ENCODE measurements around the gene PALMD.

Gene PALMD

DNA sequence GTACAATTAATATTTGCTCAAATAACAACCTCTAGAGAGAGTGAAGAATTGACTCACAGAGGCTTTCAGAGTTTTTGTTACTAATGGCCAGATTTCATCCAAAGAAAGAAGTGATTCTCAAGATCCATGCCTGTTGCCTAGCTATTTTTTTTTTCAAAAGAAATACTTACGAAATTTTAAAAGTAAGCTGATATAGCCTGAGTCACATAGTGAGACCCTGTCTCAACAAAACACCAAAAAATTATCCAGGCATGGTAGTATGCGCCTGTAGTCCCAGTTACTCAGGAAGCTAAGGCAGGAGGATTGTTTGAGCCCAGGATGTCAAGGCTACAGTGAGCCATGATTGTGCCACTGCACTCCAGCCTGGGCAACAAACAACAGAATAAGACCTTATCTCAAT is 14.6 kb downstream of the PALMD start:
- DNase-seq (ENCODE audit: low read depth in 2 of 2) = no peak

DNA sequence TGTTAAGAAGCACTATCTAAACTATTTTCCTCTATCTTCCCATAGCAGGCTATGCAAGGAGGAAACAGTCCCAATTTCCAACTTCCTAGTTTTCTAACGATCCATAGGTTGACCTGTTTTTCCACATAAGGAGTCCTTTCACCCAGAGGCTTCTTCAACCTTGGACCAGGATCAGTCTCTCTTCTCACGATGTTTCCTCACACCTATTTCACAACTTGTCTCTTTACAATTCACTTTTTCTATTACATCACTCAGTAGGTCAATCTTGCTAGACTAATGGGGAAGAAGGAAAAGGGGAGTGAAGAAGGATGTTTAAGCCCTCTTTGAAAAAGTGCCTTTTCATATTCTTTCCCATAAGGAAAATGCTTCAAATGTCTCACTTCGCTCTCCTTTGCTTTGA is 15.9 kb downstream of the PALMD start:
- DNase-seq (ENCODE audit: low read depth in 2 of 2) = no peak

DNA sequence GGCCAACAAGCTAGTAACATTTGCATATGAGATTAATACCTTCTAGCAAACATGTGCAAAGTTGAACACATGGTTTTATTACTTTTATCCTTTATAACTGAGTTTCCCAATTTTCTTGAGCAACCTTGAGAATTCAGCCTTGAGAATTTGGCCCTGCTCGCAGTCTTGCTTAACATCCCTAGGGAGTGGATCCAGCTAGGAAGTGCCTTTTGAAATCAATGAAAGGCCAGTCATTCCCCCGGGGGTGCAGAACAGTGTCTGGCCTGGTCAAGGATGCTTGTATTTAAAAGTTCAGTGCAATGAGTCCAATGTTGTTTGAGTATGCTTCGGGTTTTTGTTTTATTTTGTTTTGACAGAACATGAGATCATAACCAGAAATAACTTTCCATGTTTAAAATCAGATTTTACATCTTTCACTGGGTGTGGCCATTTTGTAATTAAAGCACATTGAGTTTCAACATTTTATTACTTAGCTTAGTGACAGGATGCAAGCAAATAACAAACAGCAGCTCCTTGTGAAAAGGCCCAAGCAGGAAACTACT is 16.7 kb downstream of the PALMD start:
- no peak for DNase-seq (ENCODE audit: low read depth in 2 of 2)

DNA sequence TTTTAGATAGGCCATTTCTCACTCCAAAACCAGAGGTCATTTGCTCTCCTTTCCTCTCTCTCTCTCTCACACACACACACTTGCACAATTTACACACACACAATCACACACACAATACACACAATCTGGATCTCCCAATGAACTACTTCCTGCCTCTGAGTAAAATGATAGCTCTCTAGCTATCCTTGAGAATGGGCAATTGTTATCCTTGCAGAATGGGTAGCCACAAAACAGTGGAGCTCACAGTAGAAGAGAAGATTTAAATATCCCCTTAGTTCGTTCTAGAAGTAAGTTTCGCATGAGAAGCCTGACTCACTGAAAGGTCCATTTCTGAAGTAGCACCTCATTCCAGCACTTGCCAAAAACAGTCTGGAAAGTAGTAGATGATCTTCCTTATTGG is 17.6 kb downstream of the PALMD start:
- no peak for DNase-seq (ENCODE audit: low read depth in 2 of 2)

DNA sequence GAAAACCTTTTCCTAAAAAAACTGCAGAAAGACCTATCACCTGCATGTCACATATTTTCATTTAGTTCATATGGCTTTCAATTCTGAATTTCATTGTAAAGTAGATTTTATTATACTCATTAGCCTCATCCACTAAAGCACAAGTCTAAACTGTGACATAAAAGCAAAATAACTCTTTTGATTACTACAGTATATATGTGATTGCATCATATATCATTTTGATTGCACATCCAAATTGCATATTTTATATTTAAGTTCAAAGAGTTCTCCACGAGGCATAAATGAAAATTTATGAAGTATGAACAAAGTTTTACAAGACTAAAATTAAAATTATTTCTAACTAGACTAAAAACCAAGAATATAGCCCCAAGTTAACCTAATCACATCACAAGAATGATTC is 19.3 kb downstream of the PALMD start:
- DNase-seq (ENCODE audit: low read depth in 2 of 2) = no peak

DNA sequence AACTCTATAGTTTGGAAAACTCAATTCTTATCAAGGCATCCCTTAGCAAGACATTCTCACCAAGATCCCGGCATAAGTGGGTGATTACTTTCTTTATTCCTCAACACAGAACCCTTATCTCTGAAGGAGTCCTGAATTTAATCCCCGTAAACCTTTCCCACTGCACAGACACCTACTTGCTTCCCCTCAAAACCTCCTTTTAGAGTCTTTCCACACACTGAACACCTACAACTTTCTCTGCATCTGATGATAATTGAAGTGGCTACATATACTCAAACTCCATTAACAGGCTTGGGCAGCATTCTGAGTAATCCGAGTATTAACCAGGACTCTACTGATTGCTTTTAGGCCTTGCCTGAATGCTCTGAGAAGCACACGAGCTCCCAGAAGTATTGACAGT is 23.5 kb downstream of the PALMD start:
- no peak for DNase-seq (ENCODE audit: low read depth in 2 of 2)

DNA sequence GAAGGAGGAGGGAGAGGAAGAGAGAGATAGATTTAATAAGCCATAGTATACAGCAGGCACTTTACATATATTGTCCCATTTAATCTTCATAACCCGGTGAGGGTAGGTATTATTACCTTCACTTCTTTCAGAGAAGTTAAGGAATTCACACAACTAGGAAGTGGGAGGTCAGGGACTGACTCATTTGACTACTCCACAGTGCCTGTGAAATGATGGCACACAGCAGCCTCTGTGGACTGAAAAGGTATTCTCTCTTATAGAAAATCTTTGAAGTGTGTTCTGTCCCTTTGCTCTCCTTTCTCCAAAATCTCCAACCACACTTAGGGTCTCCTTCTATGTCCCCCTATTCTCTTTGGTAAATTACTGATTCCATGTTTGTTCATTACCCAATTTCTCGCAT is 23.9 kb downstream of the PALMD start:
- DNase-seq (ENCODE audit: low read depth in 2 of 2) = no peak

DNA sequence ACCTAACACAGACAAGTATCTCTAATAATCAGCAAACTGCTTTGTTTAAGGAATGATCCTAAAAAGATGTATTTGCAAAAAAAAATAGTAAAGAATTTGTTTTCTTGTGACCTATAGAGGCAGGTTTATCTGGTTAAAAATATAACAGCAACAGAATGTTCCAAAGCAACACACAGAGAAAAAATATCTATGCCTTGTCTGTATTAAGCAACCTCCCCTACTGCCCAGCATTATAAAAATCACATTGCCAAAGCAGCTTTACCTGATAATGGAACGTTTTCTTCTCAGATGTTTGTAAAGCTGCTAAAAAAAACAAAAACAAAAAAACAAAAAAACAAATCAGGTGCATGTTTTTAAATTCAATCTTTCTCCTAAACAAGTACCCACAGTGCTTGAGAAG is 24.7 kb downstream of the PALMD start:
- DNase-seq (ENCODE audit: low read depth in 2 of 2) = no peak

DNA sequence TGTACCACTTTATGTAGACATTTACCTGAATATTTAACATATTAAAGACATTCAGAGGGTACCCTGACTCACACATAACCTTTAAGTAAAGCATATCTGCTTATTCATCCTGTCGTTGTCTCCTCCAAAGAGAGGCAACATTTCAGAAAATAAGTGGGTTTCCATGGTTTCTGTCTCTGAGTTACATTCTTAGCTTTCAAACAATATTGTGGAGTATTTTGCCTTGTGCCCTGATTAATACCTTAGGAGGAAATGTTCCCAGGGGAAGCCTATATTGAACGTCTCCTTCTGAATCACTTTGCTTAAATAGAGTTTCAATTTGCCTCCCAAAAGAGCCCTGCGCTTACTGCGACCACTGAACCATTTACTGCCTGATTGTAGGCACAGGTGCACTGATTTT is 26.1 kb downstream of the PALMD start:
- no peak for DNase-seq (ENCODE audit: low read depth in 2 of 2)

DNA sequence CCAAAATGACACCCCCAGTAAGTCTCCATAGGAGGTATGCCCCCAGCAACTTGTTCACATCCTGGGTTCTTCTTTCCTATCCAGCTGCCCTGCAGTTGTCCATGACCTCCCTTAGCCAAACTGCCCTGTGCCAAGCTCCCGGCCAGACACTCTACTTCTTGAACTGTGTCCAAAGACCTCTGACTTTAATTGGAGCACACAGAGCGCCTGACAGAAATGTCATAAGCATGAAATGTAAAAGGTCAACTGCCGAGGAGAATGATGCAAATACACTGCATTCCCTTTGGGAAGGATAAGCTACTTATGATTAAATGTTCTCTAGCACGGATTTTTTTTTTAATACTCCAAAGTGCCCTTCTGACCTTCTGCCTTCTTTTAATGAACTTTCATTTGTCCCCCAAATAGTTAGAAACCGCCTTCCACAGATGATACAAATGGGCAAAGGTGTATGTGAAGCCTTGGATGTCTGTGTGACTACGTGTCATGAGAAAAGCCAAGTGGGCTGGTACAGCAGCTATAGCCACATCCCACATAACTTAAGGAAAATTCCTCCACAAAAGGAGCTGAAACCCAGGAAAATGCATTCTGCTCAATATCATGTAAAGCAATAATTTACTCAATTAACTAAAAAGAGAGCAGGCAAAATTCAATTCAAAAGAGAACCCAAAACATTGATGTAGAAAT is 26.8 kb downstream of the PALMD start:
- no peak for DNase-seq (ENCODE audit: low read depth in 2 of 2)

DNA sequence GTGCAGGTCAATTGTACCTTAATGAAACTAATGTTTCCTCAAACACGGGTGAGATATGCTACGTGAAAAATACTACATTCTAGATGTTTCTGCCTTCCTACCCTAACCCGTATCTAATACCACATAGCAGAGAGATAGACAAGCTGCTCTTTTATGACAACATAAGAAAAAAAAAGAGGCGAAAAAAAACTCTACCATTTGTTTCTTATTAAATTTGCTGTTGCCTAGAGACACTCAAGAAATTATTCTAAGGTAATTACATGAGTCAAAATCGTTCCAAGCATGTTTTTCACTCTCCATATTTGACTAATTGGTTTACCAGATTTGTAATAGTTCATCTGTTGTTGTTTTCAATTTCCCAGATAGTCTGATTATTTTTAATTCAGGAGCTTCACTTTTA is 27.4 kb downstream of the PALMD start:
- no peak for DNase-seq (ENCODE audit: low read depth in 2 of 2)

DNA sequence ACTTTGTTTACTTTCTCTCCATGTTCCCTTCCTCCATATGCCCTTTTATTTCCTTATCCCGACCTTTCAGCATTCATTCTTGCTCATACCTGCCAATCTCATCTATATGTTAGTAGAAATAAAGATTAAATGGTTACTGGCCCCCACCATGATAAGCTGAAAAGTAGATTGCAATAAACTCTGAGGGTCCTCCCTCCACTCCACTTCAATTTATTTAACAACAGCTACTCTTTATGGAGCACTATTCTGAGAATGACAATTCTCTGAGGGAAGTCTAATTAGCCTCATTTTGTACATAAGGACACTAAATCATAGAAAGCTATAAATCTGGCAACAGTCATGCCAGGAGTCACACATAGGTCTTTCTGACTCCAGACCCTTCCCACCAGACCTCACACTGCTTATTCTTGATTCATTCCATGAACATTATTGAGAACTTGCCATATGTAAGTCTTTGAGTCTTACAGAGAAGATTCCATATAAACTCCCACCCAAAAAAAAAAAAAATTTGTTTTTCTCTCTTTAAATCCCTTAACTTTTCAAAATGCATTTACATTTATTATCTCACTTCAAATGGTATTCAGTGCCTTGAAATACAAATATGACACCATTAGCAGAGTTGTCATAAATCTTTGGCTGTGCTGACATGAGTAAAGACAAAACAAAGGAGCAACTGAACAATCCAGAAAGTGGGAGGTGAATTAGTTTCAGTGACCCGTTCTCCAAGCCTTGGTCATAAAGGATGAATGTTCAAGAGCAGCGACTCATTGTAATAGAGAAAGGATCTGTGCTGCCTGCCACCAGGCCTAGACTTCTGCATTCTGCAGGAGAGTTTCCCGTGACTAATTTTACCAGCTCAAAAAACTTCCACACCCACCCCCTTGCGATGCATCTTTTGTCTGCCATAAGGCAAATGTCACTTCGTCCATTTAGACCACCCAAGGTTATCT is 28.5 kb downstream of the PALMD start:
- no peak for DNase-seq (ENCODE audit: low read depth in 2 of 2)

DNA sequence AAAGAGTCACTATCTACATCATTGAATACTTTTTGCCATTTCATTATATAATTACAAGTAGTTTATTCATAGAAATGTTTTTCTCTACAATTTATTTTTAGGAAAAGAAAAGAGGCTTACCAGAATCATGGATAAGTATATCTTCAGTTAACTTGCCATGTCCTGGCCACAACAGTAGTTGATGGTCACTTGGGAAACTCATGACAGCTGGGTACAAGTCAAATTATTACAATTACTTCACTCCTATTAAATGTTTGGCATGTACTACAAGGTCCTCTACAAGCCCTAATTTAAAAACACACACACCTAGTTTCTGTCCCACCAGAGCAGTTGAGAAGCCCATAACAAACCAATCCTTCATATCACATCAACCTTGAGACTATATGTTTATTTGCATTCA is 29.4 kb downstream of the PALMD start:
- DNase-seq (ENCODE audit: low read depth in 2 of 2) = no peak

DNA sequence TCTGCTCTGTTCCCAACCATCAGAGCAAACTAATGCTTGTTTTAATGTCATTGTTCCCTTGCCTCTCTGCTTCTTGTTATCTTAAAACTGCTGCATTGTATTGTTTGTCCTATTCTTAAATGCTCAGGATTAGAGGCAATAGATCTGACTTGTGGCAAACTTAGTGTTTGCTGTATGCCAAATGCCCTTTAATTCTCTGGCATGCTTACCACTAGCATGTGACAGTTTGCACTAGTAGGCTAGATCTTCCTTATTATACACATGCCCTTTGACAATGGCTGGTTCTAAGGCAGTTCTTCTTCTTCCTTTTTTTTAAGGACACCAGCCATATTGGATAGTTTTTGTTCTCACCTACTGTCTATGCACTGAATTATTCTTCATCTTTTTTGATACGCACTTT is 30.1 kb downstream of the PALMD start:
- DNase-seq (ENCODE audit: low read depth in 2 of 2) = no peak

DNA sequence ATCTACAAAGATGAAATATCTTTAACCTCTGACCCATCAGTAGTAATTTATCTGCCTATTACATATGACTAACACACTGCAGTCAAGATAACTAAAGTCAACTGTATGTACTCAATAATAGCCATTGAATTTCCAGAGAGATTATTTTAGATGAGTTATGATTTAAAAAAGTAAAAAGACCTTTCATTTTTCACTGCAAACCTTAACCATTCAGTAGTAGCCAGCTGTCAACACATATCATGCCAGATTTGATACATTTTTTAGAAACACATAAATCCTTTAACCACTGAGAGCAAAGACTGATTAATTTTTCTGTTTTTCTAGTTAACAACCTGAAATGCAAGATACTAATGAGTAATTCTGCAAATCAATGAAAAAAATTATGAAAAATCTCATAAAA is 31.0 kb downstream of the PALMD start:
- DNase-seq (ENCODE audit: low read depth in 2 of 2) = no peak

DNA sequence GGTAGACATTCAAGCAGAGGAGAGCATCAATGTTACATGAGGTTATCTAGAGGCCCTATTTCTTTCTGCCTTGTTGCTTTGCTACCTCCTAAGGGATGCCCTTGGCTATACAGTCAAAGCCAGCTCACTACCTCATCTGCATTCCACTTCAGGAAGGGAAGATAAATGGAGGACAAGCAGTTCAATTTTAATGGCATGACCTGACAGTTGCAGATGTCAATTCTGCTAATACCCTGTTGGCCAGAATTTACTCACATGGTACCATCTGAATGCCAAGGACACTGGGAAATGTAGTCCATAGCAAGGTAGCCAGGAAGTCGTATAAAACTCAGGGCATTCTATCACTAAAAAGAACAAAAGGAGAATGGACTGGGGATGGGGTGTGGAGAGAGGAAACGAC is 31.5 kb downstream of the PALMD start:
- DNase-seq (ENCODE audit: low read depth in 2 of 2) = no peak

DNA sequence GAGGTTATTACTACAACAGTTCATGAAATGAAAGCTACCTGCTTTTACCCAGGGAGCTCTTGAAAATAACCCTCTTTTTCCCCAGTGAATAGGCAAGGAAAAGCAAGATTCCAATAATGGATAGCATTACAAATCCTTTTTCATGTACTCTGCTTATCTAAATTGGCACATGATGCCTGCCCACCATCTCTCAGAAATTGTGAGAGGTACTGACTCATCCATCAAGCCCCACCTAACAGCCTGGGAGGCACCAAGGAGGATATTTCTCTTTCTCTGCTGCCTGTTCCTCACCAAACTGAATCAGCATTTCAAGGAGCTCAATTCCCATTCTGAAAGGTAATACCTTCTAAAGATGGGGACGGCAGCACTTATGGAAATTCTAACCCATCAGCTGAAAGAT is 34.4 kb downstream of the PALMD start:
- no peak for DNase-seq (ENCODE audit: low read depth in 2 of 2)

DNA sequence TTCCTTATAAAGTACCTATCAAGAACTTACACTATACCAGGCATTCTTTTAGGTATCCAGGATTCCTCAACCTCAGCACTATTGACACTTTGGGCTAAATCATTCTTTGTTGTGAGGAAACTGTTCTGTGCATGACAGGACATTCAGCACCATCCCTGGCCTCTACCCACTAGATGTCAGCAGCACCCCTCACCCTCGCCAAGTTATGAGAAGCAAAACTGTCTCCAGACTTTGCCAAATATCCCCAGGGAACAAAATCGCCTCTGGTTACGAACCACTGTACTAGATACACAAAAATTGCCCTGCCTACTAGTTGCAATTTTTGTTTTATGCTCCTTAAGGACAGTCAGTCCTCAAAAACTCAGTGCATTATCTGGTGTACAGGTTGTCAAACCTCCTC is 35.7 kb downstream of the PALMD start:
- DNase-seq (ENCODE audit: low read depth in 2 of 2) = no peak

DNA sequence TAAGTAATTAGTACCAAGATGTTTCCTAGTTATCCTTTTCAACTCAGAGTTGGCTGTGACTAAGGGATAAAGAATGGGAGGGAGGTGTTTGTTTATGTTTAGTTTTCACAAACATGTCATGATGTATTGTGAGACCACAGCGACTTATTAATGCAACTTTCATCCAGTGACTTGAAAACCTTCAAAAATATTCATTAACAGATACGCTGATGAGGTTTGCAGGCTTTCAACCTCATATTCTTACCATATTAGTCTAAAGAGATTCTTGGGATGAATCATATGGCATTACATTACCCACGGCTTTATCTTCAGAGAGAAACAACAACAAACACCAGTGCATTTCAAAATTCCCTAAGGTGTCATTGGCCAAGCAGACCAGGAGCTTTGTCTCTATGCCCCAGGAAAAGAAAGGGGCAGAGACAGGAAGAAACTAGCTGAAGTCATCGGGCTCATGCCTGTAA is 36.4 kb downstream of the PALMD start:
- no peak for DNase-seq (ENCODE audit: low read depth in 2 of 2)

DNA sequence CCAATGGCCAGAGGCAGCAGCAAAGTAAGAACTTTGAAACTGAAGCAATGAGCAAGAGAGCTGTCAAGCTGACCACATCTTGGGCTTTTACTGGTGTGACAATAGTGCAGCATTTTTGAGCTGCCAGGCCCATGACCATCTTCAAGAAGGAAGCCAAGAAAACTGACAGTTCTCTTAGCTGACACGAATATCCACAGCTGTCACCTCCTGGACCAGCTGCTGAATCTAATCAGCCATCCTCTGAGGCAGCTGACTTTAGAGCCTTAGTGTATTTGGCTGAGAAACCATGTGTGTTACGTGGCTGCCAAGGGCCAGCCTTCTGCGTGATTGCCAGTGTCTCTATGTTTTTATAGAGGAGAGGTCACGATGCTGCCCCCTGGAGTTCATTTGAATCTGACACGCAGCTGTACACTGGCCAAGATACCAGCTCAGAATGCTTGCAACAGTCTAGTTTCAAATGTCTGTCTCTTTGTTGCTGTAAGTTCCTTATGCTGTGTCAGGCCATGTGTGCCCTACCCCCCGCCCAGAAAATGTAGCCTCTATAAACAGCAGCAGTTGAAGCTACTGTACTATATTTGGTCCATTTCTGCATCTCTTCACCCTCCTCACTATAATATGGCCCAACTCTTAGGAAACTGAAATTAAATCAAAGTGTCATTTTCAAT is 39.7 kb downstream of the PALMD start:
- DNase-seq (ENCODE audit: low read depth in 2 of 2) = peak in 1 of 2 experiments; percentile 24

DNA sequence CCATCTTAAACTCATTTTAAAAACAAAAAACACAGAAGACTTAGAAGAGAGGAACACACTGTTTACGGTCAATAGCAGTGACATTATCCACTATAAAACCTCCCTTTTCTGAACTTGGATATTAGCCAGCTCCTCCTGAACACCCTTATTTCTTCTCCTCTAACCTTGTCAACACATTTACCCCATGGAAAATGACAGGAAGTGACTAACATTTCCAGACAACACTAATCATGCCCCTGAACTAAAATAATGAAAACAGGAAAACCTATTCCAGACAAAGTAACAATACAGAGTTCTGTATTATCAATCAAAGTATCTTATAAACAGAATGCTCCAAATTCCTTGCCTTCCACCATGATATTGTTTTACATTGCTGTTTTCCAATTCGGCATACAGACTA is 45.3 kb downstream of the PALMD start:
- DNase-seq (ENCODE audit: low read depth in 2 of 2) = no peak

DNA sequence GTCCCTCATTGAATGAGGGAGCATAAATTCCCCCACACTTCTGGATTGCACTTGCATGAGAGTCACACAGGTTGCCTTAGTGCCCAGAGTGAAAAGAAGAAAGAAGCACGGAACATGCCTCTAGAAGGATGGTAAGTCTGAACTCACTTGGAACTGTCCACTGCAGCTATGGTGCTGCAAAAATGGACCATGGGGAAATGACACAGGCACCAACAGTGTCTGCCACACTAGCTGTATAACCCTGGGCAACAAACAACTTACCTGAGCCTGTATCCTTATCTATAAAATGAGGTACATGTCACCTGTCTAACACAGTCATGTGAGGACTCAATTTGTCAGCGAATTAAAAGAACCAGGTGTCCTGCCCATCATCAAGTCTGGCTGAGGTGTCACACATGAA is 50.7 kb downstream of the PALMD start:
- DNase-seq (ENCODE audit: low read depth in 2 of 2) = no peak

Data from stimulated activated CD4-positive, alpha-beta T cell treated with anti-CD3 and anti-CD28 coated beads, Interleukin-12 subunit alpha, Interleukin-12 subunit beta, amount 100 ng/mL, for 24 hours (primary cell).